Rectal smooth muscle tissue (tissue), 1 donor: ENCODE measurements around the gene SLC25A25.
"Not testable (repeated sequence)": the region's sequence is repeated elsewhere in the genome, so short reads cannot be mapped to it uniquely, and the experiment has no call there.

Source experiments
- H3K27ac ChIP-seq: one replicate; pipeline ENCODE4 v1.7.0; 2013; ENCODE audit warnings: low read depth, low read length, inconsistent platforms
- H3K27me3 ChIP-seq: one replicate; pipeline ENCODE4 v1.7.0; 2013; ENCODE audit warnings: low read length; ENCODE audit not compliant: control insufficient read depth, insufficient read depth
- H3K36me3 ChIP-seq: one replicate; pipeline ENCODE4 v1.7.0; 2013; ENCODE audit warnings: low read length; ENCODE audit not compliant: control insufficient read depth, insufficient read depth
- H3K4me1 ChIP-seq: one replicate; pipeline ENCODE4 v1.7.0; 2013; ENCODE audit warnings: low read length; ENCODE audit not compliant: control insufficient read depth, insufficient read depth
- H3K4me3 ChIP-seq: one replicate; pipeline ENCODE4 v1.7.0; 2013; ENCODE audit warnings: low read length
- H3K9ac ChIP-seq: one replicate; pipeline ENCODE4 v1.7.0; 2013; ENCODE audit warnings: low read length

SLC25A25 gene

DNA sequence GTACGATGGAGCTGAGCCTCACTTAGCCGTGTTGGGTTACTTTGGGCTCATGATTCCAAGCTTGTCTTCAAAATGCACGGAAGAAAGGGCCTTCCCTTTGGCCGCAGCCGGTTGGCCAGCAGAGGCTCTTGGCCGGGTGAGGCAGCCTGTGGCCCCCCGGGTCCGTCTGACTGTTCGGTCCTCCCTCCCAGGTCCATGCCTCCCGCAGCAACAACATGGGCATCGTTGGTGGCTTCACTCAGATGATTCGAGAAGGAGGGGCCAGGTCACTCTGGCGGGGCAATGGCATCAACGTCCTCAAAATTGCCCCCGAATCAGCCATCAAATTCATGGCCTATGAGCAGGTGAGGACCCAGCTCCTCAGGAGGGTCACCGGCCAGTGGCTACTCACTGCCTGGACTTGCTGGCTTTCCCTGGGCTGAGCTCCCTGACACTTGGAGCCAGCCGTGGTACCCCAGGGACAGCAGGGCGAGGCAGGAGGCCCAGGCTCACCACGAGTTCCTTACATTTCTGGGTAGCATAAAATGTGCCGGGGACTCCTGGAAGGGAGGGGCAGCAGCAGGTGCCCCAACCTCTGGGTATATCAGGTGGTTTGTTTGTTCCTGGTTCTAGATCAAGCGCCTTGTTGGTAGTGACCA, 37.6 kb downstream of the SLC25A25 start:
- Histone ChIP-seq H3K4me1 (no peaks in the 10 kb centered on the region), H3K4me3 (no peak overlapping the region), H3K27ac (no peak overlapping the region), H3K27me3 (no peaks in the 10 kb centered on the region), H3K9ac (no peak overlapping the region), H3K36me3 (peaks cover 47% of the 10 kb centered on the region)

DNA sequence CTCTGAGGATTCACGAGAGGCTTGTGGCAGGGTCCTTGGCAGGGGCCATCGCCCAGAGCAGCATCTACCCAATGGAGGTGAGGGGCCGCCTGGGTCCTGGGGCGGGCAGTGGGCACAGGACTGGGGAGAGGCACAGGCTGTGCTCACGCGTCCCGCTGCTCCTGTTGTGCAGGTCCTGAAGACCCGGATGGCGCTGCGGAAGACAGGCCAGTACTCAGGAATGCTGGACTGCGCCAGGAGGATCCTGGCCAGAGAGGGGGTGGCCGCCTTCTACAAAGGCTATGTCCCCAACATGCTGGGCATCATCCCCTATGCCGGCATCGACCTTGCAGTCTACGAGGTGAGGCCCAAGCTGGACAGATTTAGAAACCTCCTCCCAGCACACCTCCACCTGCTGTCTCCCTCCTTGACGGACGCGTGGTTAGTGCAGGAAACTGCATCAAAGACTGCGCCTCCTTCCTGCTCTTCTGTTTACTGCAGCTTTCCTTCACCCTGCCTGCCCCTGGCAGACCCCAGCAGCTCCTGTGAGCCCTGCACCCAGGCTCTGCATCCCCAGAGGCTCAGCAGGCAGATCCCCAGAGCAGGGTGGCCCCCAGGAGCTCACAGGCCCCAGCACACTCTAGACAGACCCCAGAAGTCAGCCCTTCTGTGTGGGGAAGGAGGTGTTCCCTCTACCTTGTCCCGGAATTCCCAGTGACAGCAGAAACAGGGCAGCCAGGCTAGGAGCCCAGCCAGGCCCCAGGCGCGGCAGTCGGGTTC, 38.3 kb downstream of the SLC25A25 start:
- no peak overlapping the region for H3K9ac ChIP-seq
- no peak overlapping the region for H3K27ac ChIP-seq
- no peak overlapping the region for H3K4me3 ChIP-seq
- H3K36me3 ChIP-seq = peaks cover 47% of the 10 kb centered on the region
- H3K4me1 ChIP-seq = no peaks in the 10 kb centered on the region
- no peaks in the 10 kb centered on the region for H3K27me3 ChIP-seq

DNA sequence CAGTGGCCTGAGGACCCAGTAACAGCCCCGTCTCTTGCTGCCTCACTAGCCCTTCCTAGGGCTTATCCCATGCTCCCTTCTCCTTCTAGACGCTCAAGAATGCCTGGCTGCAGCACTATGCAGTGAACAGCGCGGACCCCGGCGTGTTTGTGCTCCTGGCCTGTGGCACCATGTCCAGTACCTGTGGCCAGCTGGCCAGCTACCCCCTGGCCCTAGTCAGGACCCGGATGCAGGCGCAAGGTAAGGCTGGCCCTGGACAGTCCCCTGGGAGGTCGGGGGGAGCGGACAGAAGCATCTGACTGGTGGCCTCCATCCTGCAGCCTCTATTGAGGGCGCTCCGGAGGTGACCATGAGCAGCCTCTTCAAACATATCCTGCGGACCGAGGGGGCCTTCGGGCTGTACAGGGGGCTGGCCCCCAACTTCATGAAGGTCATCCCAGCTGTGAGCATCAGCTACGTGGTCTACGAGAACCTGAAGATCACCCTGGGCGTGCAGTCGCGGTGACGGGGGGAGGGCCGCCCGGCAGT, 39.0 kb downstream of the SLC25A25 start:
- H3K27me3 ChIP-seq = no peaks in the 10 kb centered on the region
- no peak overlapping the region for H3K4me3 ChIP-seq
- H3K4me1 ChIP-seq = no peaks in the 10 kb centered on the region
- no peak overlapping the region for H3K9ac ChIP-seq
- no peak overlapping the region for H3K27ac ChIP-seq
- H3K36me3 ChIP-seq = peaks cover 43% of the 10 kb centered on the region

DNA sequence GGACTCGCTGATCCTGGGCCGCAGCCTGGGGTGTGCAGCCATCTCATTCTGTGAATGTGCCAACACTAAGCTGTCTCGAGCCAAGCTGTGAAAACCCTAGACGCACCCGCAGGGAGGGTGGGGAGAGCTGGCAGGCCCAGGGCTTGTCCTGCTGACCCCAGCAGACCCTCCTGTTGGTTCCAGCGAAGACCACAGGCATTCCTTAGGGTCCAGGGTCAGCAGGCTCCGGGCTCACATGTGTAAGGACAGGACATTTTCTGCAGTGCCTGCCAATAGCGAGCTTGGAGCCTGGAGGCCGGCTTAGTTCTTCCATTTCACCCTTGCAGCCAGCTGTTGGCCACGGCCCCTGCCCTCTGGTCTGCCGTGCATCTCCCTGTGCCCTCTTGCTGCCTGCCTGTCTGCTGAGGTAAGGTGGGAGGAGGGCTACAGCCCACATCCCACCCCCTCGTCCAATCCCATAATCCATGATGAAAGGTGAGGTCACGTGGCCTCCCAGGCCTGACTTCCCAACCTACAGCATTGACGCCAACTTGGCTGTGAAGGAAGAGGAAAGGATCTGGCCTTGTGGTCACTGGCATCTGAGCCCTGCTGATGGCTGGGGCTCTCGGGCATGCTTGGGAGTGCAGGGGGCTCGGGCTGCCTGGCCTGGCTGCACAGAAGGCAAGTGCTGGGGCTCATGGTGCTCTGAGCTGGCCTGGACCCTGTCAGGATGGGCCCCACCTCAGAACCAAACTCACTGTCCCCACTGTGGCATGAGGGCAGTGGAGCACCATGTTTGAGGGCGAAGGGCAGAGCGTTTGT, 39.6 kb downstream of the SLC25A25 start:
- Histone ChIP-seq H3K27me3 (no peaks in the 10 kb centered on the region), H3K36me3 (peaks cover 37% of the 10 kb centered on the region), H3K4me3 (no peak overlapping the region), H3K4me1 (no peaks in the 10 kb centered on the region), H3K9ac (no peak overlapping the region), H3K27ac (no peak overlapping the region)

DNA sequence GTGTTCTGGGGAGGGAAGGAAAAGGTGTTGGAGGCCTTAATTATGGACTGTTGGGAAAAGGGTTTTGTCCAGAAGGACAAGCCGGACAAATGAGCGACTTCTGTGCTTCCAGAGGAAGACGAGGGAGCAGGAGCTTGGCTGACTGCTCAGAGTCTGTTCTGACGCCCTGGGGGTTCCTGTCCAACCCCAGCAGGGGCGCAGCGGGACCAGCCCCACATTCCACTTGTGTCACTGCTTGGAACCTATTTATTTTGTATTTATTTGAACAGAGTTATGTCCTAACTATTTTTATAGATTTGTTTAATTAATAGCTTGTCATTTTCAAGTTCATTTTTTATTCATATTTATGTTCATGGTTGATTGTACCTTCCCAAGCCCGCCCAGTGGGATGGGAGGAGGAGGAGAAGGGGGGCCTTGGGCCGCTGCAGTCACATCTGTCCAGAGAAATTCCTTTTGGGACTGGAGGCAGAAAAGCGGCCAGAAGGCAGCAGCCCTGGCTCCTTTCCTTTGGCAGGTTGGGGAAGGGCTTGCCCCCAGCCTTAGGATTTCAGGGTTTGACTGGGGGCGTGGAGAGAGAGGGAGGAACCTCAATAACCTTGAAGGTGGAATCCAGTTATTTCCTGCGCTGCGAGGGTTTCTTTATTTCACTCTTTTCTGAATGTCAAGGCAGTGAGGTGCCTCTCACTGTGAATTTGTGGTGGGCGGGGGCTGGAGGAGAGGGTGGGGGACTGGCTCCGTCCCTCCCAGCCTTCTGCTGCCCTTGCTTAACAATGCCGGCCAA, 40.4 kb downstream of the SLC25A25 start:
- Histone ChIP-seq H3K27me3 (no peaks in the 10 kb centered on the region), H3K9ac (no peak overlapping the region), H3K4me3 (no peak overlapping the region), H3K27ac (no peak overlapping the region), H3K4me1 (no peaks in the 10 kb centered on the region), H3K36me3 (peaks cover 31% of the 10 kb centered on the region)

DNA sequence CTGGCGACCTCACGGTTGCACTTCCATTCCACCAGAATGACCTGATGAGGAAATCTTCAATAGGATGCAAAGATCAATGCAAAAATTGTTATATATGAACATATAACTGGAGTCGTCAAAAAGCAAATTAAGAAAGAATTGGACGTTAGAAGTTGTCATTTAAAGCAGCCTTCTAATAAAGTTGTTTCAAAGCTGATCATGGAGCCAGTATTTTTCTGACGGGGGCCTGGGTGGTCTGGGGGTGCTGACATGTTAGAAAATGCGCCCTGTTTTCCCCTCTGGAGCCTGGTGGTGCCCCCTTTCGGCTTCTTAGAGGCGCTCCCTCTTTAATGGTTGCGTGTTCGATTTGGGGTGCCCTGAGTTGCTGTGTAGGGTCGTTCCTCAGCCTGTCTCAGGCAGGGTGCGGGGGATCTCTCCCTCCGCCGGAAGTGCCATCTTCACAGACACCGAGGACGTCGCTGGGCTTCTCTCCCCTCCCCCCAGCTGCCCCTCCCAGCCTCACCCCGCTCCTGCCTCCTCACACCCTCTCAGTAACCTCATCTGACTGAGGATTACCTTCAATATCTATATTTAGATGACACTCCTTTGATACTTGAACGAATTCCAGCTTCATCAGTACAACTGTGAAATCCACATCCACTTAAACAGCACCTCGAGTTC, 41.1 kb downstream of the SLC25A25 start:
- H3K4me1 ChIP-seq = no peaks in the 10 kb centered on the region
- no peaks in the 10 kb centered on the region for H3K27me3 ChIP-seq
- no peak overlapping the region for H3K4me3 ChIP-seq
- no peak overlapping the region for H3K9ac ChIP-seq
- H3K27ac ChIP-seq = no peak overlapping the region
- H3K36me3 ChIP-seq = peaks cover 26% of the 10 kb centered on the region

DNA sequence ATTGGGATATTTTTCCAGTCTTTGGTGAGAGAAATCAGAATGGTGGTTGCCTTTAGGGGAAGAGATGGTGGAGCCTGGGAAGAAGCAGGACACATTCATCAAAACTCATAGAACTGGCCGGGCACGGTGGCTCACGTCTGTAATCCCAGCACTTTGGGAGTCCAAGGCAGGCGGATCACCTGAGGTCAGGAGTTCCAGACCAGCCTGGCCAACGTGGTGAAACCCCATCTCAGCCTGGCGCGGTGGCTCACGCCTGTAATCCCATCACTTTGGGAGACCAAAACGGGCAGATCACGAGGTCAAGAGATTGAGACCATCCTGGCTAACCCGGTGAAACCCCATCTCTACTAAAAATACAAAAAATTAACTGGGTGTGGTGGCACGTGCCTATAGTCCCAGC, 43.7 kb downstream of the SLC25A25 start:
- not testable (repeated sequence) for H3K4me1 ChIP-seq, H3K9ac ChIP-seq, H3K27me3 ChIP-seq, H3K27ac ChIP-seq, H3K4me3 ChIP-seq
- peaks cover 15% of the 10 kb centered on the region for H3K36me3 ChIP-seq

DNA sequence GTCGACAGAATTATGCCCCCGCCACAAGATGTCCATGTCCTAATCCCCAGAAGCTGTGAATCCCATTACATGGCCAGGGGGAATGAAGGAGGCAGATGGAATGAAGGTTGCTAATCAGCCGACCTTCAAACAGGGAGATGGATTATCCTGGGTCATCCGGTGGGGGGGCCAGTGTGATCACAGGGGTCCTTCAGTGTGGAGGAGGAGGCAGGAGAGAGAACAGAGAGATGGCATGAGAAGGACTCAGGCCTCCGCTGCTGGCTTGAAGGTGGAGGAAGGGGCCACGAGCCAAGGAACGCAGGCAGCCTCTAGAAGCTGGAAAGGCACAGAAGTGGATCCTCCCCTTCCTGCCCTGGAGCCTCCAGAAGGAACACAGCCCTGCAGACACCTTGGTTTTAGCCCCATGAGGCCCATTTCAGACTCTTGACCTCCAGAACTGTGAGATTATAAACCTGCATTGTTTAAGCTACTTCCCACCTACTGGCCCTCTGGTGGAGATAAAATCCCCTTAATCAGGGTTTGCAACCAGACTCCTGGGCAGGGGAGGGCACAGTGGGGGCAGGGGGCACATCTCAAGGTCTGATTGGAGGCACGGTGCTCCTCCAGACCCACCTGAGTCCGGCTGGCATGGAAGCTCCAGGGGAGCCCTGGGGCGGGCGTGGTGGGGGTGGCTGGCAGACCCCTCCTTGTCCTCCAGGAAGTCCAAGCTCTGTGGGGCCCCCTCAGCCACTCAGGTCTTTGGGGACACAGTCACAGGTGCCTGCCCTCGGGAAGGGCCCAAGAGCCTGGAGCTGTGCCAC, 45.7 kb downstream of the SLC25A25 start:
- Histone ChIP-seq H3K9ac (no peak overlapping the region), H3K4me3 (peak overlapping the region; percentile 65), H3K27me3 (no peaks in the 10 kb centered on the region), H3K4me1 (no peaks in the 10 kb centered on the region), H3K36me3 (no peaks in the 10 kb centered on the region), H3K27ac (no peak overlapping the region)

DNA sequence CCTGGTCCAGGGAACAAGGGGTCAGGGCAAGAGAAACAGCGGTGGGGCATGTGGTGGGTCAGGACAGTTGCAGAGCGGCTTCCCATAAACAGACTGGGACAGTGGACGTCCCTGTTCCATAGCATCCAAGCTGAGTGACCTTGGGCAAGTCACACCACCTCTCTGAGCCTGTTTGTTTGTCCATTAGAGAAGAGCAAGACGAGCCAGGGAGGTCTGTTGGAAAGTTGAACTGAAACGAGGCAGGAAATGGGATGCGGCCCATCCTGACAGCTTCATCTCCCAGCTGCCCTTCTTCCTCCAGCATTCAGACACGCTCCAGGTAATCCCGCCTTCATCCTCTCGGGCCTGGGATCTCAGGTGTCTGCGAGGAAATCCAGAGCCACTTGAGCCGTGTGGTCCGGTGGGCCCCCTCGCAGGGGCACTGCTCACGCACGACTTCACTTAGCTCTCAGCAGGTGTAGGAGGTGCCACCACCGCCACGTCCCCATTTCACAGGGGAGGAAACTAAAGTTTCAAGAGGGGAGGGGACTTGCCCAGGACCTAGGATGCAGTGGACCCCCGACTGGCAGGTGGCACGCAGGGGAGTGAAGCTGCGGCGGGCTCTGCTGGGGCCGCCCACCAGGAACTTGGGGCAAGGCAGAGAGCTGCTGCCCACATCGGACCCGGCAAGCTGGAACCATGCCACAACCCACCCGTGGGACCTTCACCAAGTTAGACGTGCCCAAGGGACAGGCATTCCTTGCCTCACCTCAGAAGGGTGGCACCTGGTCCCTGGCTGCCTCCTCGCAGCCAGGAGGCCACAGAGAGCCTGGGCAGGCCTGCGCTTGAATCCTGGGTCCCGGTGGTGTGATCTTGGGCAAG, 46.5 kb downstream of the SLC25A25 start:
- Histone ChIP-seq H3K9ac (peak overlapping the region; percentile 29), H3K4me3 (peak overlapping the region; percentile 65), H3K36me3 (no peaks in the 10 kb centered on the region), H3K27me3 (no peaks in the 10 kb centered on the region), H3K4me1 (no peaks in the 10 kb centered on the region), H3K27ac (no peak overlapping the region)

DNA sequence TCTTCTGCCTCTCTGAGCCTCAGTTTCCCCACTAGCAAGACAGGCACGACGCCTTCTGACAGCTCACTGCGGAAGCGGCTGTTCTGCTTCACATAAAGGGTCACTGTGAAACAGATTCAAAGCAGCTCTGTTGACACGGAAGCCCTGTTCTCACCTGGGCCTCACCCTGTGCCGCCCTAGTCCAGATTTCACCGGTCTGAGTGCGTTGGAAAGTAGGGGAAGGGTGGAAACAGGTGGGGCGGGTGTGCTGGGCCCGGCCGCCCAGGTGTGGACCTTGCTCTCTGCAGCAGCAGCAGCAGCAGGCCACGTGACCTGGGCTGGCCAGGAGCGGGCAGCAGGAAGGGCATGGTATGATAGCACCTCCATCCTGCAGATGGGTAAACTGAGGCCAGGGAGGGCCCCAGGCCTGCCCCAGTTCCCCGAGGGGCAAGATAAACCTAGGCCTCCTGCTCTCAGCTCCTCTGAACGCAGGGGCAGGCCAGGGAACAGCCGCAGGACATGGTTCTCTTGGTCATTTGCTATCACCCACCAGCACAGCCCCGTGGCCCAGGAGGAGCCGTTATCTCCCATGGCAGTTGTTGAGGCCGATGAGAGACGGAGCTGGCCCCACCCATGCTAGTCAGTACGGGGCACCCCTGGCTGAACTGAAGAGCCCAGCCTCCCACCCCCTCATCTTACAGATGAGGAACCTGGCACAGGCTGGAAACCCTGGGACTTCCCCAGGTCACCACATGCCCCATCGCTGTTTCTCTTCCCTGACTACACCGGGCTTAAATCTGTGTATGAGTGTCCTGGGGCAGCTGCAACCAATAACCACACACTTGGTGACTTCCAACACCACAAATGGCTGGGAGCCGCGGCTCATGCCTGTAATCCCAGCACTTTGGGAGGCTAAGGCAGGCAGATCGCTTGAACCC, 47.4 kb downstream of the SLC25A25 start:
- H3K36me3 ChIP-seq = peaks cover 2% of the 10 kb centered on the region
- no peaks in the 10 kb centered on the region for H3K27me3 ChIP-seq
- peak overlapping the region; percentile 29 for H3K9ac ChIP-seq
- no peak overlapping the region for H3K27ac ChIP-seq
- peak overlapping the region; percentile 65 for H3K4me3 ChIP-seq
- H3K4me1 ChIP-seq = no peaks in the 10 kb centered on the region
